ENCODE measurements around the gene FAM228A. TPM values are rescaled to one million over a fixed set of nuclear protein-coding genes. Genes with fewer than 3 reads are reported as not detected.

The FAM228A gene
- total RNA-seq, 2 experiments from 2014 or later, result not detected

GRCh38 chr2:24205131-24205530 is 30.3 kb downstream of the FAM228A start:
- H3K9me3 Mint-ChIP-seq, result no peaks in the 10 kb centered on the region
- H3K27me3 Mint-ChIP-seq, result no peaks in the 10 kb centered on the region
- no peak for ATAC-seq
- H3K4me1 Mint-ChIP-seq (ENCODE audit: low read depth), result no peaks in the 10 kb centered on the region
- no peak overlapping the region for H3K4me3 Mint-ChIP-seq
- ChIA-PET POLR2A (no interaction called here), CTCF (interaction anchor here (0.6 kb wide), 1 partner anchor 656 kb away, joined by 3 read pairs; no protein-coding TSS in a partner anchor)
- intact Hi-C loops (cut with micrococcal nuclease), result no loop called here
- no peak for DNase-seq
- TF ChIP-seq CTCF (IDR thresholded peaks at IDR 0.05), result no peak
- no peak overlapping the region for H3K27ac Mint-ChIP-seq
- peaks cover 34% of the 10 kb centered on the region for H3K36me3 Mint-ChIP-seq (ENCODE audit: low read depth)

- Mint-ChIP-seq H3K4me3 (no peak overlapping the region), H3K27ac (no peak overlapping the region), H3K27me3 (no peaks in the 10 kb centered on the region), H3K4me1 (ENCODE audit: low read depth) (no peaks in the 10 kb centered on the region), H3K36me3 (ENCODE audit: low read depth) (peaks cover 33% of the 10 kb centered on the region), H3K9me3 (no peaks in the 10 kb centered on the region)
- TF ChIP-seq CTCF (IDR thresholded peaks at IDR 0.05), result no peak
- CTCF ChIA-PET, result no interaction called here
- ATAC-seq (no peak), DNase-seq (no peak)
- intact Hi-C loops (cut with micrococcal nuclease), result no loop called here
- POLR2A ChIA-PET, result no interaction called here
Measured at GRCh38 chr2:24206242-24206641, 31.4 kb downstream of the FAM228A start.

- Mint-ChIP-seq H3K27ac (no peak overlapping the region), H3K4me1 (ENCODE audit: low read depth) (no peaks in the 10 kb centered on the region), H3K27me3 (no peaks in the 10 kb centered on the region), H3K4me3 (no peak overlapping the region), H3K36me3 (ENCODE audit: low read depth) (peaks cover 30% of the 10 kb centered on the region), H3K9me3 (no peaks in the 10 kb centered on the region)
- intact Hi-C loops (cut with micrococcal nuclease), result no loop called here
- ATAC-seq, result no peak
- ChIA-PET CTCF (no interaction called here), POLR2A (no interaction called here)
- no peak for TF ChIP-seq CTCF (IDR thresholded peaks at IDR 0.05)
- DNase-seq, result no peak
Measured at GRCh38 chr2:24206714-24207113, 31.9 kb downstream of the FAM228A start.

- Mint-ChIP-seq H3K4me1 (ENCODE audit: low read depth) (no peaks in the 10 kb centered on the region), H3K27me3 (no peaks in the 10 kb centered on the region), H3K36me3 (ENCODE audit: low read depth) (peaks cover 29% of the 10 kb centered on the region), H3K4me3 (no peak overlapping the region), H3K9me3 (no peaks in the 10 kb centered on the region), H3K27ac (no peak overlapping the region)
- CTCF ChIA-PET, result no interaction called here
- DNase-seq (no peak), ATAC-seq (no peak)
- intact Hi-C loops (cut with micrococcal nuclease), result no loop called here
- no peak for TF ChIP-seq CTCF (IDR thresholded peaks at IDR 0.05)
- POLR2A ChIA-PET, result no interaction called here
Measured at GRCh38 chr2:24207359-24207758, 32.5 kb downstream of the FAM228A start.

GRCh38 chr2:24208490-24208889 is 33.6 kb downstream of the FAM228A start:
- Mint-ChIP-seq H3K4me3 (no peak overlapping the region), H3K36me3 (ENCODE audit: low read depth) (peaks cover 29% of the 10 kb centered on the region), H3K27ac (no peak overlapping the region), H3K4me1 (ENCODE audit: low read depth) (no peaks in the 10 kb centered on the region), H3K27me3 (no peaks in the 10 kb centered on the region), H3K9me3 (no peaks in the 10 kb centered on the region)
- no peak for TF ChIP-seq CTCF (IDR thresholded peaks at IDR 0.05)
- POLR2A ChIA-PET, result no interaction called here
- CTCF ChIA-PET, result no interaction called here
- no peak for ATAC-seq
- intact Hi-C loops (cut with micrococcal nuclease), result no loop called here
- DNase-seq, result no peak
